Dendritic cell treated with granulocyte-macrophage colony-stimulating factor and Interleukin-4, amounts not matched to agents 40 ng/mL and 50 ng/mL, for 4 days (primary cell): ENCODE measurements around the gene SLTM.
"Not testable (repeated sequence)": the region's sequence is repeated elsewhere in the genome, so short reads cannot be mapped to it uniquely, and the experiment has no call there.

ENCODE experiments used
- H3K27ac Mint-ChIP-seq: one replicate; pipeline ENCODE4 v1.8.0; 2022; ENCODE audit warnings: mild to moderate bottlenecking, mixed read lengths
- H3K27me3 Mint-ChIP-seq: one replicate; pipeline ENCODE4 v1.8.0; 2022; ENCODE audit warnings: mild to moderate bottlenecking, mixed read lengths
- H3K36me3 Mint-ChIP-seq: one replicate; pipeline ENCODE4 v1.8.0; 2022; ENCODE audit warnings: low read depth, mixed read lengths
- H3K4me1 Mint-ChIP-seq: one replicate; pipeline ENCODE4 v1.8.0; 2022; ENCODE audit warnings: low read depth, mixed read lengths
- H3K4me3 Mint-ChIP-seq: one replicate; pipeline ENCODE4 v1.8.0; 2022; ENCODE audit warnings: mild to moderate bottlenecking, moderate library complexity, mixed read lengths
- H3K9me3 Mint-ChIP-seq: one replicate; pipeline ENCODE4 v1.8.0; 2022; ENCODE audit warnings: mixed read lengths
- intact Hi-C: fragments of 100-400 bp; cut with micrococcal nuclease; formaldehyde crosslinking; loops from one replicate; pipeline ENCODE4 v1.15.0; 2022

The SLTM gene

DNA sequence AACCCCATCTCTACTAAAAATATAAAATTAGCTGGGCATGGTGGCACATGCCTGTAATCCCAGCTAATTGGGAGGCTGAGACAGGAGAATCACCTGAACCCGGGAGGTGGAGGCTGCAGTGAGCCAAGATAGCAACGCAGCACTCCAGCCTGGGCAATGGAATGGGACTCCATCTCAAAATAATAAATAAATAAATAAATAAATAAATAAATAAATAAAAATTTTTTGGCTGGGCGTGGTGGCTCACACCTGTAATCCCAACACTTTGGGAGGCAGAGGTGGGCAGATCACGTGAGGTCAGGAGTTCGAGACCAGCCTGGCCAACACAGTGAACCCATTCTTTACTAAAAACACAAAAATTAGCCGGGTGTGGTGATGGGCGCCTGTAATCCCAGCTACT, 13.0 kb downstream of the SLTM start:
- Mint-ChIP-seq H3K4me1 (peaks cover 10% of the 10 kb centered on the region), H3K36me3 (peaks cover 42% of the 10 kb centered on the region)
- H3K27me3 Mint-ChIP-seq, H3K4me3 Mint-ChIP-seq, intact Hi-C loops, H3K9me3 Mint-ChIP-seq, H3K27ac Mint-ChIP-seq: not testable (repeated sequence)

- H3K9me3 Mint-ChIP-seq = no peaks in the 10 kb centered on the region
- intact Hi-C loops = no loop called here
- H3K36me3 Mint-ChIP-seq = peaks cover 54% of the 10 kb centered on the region
- H3K27ac Mint-ChIP-seq = no peak overlapping the region
- no peaks in the 10 kb centered on the region for H3K27me3 Mint-ChIP-seq
- peaks cover 16% of the 10 kb centered on the region for H3K4me1 Mint-ChIP-seq
- H3K4me3 Mint-ChIP-seq = no peak overlapping the region
These were observed 14.2 kb downstream of the SLTM start for GRCh38 chr15:58919232-58919631.

DNA sequence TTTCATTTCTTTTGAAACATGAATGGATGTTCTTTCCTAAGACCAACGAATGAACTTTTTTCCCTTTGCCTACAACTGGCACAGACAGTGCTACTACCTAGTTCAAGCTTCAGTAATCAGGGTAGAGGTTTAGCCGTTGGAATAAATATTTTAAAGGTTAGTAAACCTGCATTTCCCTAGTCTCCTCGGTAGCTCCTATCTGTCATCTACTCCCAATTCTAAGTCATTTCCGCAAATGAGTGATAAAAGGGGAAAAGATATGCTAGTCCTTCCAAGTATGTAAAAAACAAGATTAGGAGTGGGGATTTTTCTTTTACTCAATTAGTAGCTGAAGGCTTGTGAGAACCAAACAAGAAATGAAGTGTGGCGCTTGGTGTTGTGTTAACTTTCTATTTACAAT, 15.2 kb downstream of the SLTM start:
- intact Hi-C loops = no loop called here
- H3K27me3 Mint-ChIP-seq = no peaks in the 10 kb centered on the region
- peaks cover 55% of the 10 kb centered on the region for H3K36me3 Mint-ChIP-seq
- no peaks in the 10 kb centered on the region for H3K9me3 Mint-ChIP-seq
- H3K4me1 Mint-ChIP-seq = peaks cover 10% of the 10 kb centered on the region
- no peak overlapping the region for H3K27ac Mint-ChIP-seq
- H3K4me3 Mint-ChIP-seq = no peak overlapping the region

- H3K9me3 Mint-ChIP-seq, H3K27me3 Mint-ChIP-seq, H3K27ac Mint-ChIP-seq, intact Hi-C loops, H3K4me3 Mint-ChIP-seq: not testable (repeated sequence)
- peaks cover 10% of the 10 kb centered on the region for H3K4me1 Mint-ChIP-seq
- peaks cover 55% of the 10 kb centered on the region for H3K36me3 Mint-ChIP-seq
These were observed 15.8 kb downstream of the SLTM start for GRCh38 chr15:58917613-58918129.

DNA sequence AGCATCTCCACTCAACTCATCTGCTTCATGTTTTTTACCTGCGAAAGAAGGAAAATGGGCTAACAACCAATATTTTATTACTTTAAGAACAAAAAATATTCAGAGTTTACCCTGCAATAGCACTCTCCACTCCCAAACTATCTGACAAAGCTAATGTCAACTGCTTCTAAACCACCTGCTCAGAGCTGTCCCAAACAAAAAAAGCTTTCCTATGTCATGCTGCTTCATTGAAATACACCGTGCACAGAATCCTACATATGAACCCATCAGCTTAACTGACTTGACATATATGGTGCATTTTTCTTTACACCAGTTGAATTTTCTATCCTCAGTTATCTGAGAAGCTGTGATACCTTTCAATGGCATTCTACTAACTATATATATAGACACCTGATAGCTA, 16.5 kb downstream of the SLTM start:
- intact Hi-C loops = no loop called here
- H3K4me3 Mint-ChIP-seq = no peak overlapping the region
- peaks cover 10% of the 10 kb centered on the region for H3K4me1 Mint-ChIP-seq
- H3K27ac Mint-ChIP-seq = no peak overlapping the region
- H3K9me3 Mint-ChIP-seq = no peaks in the 10 kb centered on the region
- H3K36me3 Mint-ChIP-seq = peaks cover 55% of the 10 kb centered on the region
- no peaks in the 10 kb centered on the region for H3K27me3 Mint-ChIP-seq

GRCh38 chr15:58910456-58910855, 23.0 kb downstream of the SLTM start:
- intact Hi-C loops = no loop called here
- no peak overlapping the region for H3K27ac Mint-ChIP-seq
- H3K36me3 Mint-ChIP-seq = peaks cover 77% of the 10 kb centered on the region
- no peaks in the 10 kb centered on the region for H3K9me3 Mint-ChIP-seq
- no peaks in the 10 kb centered on the region for H3K27me3 Mint-ChIP-seq
- H3K4me3 Mint-ChIP-seq = no peak overlapping the region
- H3K4me1 Mint-ChIP-seq = peaks cover 13% of the 10 kb centered on the region

- Mint-ChIP-seq H3K9me3 (no peaks in the 10 kb centered on the region), H3K4me1 (peaks cover 10% of the 10 kb centered on the region), H3K4me3 (no peak overlapping the region), H3K27ac (no peak overlapping the region), H3K27me3 (no peaks in the 10 kb centered on the region), H3K36me3 (peaks cover 75% of the 10 kb centered on the region)
- intact Hi-C loops = no loop called here
These were observed 23.9 kb downstream of the SLTM start for GRCh38 chr15:58909616-58910015.

DNA sequence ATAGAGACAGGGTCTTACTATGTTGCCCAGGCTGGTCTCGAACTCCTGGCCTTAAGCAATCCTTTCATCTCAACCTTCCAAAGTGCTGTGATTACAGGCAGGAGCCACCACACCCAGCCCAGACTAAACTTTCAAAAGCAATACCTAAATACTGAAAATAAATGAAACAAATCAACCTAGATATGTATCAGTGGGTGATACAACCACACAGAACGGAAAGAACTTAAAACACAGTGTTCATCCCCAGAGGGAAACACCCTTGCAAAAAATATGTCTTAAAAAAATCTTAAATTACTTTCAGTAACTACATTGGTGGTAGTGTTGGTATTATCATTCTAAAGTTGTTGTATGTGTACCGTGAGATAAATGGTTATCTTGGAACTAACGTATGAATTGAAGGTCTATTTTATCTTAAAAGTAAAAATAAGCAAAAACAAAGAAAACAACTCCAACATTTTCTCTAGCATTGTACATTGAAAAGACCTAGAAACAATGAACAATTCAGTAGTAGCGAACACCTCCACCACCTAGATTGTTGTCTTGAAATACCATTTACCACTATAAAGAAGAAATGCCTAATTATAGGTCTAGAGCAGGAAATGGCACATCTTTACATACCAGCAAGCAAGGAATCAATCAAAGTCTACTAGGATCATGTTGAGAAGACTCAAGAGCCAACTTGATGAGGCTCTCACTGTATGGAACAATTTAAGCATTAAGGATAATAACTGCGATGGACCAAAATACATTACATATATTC, 24.7 kb downstream of the SLTM start:
- Mint-ChIP-seq H3K27ac (no peak overlapping the region), H3K4me3 (no peak overlapping the region), H3K36me3 (peaks cover 75% of the 10 kb centered on the region), H3K9me3 (no peaks in the 10 kb centered on the region), H3K4me1 (peaks cover 5% of the 10 kb centered on the region), H3K27me3 (no peaks in the 10 kb centered on the region)
- intact Hi-C loops = no loop called here

- H3K36me3 Mint-ChIP-seq = peaks cover 83% of the 10 kb centered on the region
- H3K4me1 Mint-ChIP-seq = no peaks in the 10 kb centered on the region
- no peaks in the 10 kb centered on the region for H3K9me3 Mint-ChIP-seq
- no peak overlapping the region for H3K4me3 Mint-ChIP-seq
- intact Hi-C loops = no loop called here
- H3K27me3 Mint-ChIP-seq = no peaks in the 10 kb centered on the region
- no peak overlapping the region for H3K27ac Mint-ChIP-seq
These were observed 32.8 kb downstream of the SLTM start for GRCh38 chr15:58900631-58901030.

DNA sequence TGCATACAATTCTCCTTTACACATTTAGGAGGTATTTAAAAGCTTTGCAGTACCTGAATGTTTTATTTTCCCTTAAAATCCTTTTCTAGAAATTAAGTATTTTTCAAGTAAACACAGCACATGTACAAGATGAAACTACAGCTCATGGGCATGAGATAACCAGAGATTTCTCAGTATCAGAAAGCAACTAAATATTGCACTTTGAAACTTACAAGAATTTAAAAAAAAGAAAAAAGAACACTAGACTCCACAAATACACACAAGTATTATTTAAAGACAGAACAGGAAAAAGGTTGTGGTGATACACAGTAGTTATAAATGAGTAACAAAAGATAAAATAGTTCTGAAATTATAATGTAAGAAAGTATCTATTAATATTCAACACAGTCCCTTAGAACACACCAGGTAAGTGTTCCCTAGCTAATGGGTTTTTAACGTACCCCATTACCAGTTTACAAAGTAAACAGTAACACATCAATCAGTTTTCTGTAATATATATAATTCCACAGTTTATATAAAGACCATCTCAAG, 35.3 kb downstream of the SLTM start:
- Mint-ChIP-seq H3K27me3 (no peaks in the 10 kb centered on the region), H3K36me3 (peaks cover 89% of the 10 kb centered on the region), H3K9me3 (no peaks in the 10 kb centered on the region), H3K4me1 (no peaks in the 10 kb centered on the region), H3K4me3 (no peak overlapping the region), H3K27ac (no peak overlapping the region)
- intact Hi-C loops = loop anchor here (10.0 kb wide), 1 partner anchor 177 kb away; no protein-coding TSS in a partner anchor

DNA sequence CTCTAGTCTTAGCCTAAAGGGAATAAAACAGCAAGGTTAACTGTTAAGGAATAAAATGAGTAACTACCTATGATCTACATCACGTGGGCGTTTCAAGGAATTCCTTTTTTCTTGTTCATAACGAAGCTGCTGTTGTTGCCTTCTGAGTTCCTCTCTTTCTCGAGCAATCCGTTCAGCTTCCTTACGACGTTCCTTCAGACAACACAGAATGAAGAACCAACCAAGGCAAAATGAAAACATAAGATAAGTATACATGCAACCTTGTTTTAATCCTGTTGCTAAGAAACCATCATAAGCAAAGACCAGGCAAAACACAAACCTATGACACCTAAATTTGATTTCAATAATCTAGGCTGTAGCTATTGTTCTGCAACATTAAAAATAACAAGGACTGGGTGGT, 44.1 kb downstream of the SLTM start:
- Mint-ChIP-seq H3K36me3 (peaks cover 96% of the 10 kb centered on the region), H3K9me3 (no peaks in the 10 kb centered on the region), H3K4me3 (no peak overlapping the region), H3K27me3 (no peaks in the 10 kb centered on the region), H3K4me1 (peaks cover 10% of the 10 kb centered on the region), H3K27ac (no peak overlapping the region)
- intact Hi-C loops = loop anchor here (5.0 kb wide), 1 partner anchor 662 kb away; no protein-coding TSS in a partner anchor

DNA sequence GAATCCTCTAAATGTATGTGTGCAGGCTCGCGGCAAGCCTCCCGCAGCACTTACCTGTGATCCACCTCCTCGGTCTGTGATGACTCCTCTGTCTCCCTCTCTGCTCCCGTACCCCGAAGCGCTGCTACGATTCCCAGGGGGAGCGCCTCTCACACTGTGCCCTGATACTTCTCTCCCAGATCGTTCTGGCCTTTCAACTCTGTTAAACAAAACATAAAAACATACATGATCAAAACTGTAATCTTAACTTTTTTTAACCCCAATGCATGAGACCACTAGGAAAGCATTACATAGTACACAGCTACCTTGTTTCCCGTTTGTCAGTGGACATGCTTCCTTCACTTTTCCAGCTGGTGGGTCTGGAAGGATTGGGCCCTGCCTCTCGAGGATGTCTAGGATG, 46.6 kb downstream of the SLTM start:
- Mint-ChIP-seq H3K27me3 (no peaks in the 10 kb centered on the region), H3K4me3 (no peak overlapping the region), H3K27ac (no peak overlapping the region), H3K4me1 (peaks cover 10% of the 10 kb centered on the region), H3K36me3 (peaks cover 96% of the 10 kb centered on the region), H3K9me3 (no peaks in the 10 kb centered on the region)
- intact Hi-C loops = loop anchor here (5.0 kb wide), 1 partner anchor 660 kb away; no protein-coding TSS in a partner anchor

- H3K4me1 Mint-ChIP-seq, H3K27ac Mint-ChIP-seq, intact Hi-C loops, H3K4me3 Mint-ChIP-seq, H3K27me3 Mint-ChIP-seq, H3K9me3 Mint-ChIP-seq: not testable (repeated sequence)
- H3K36me3 Mint-ChIP-seq = peaks cover 100% of the 10 kb centered on the region
These were observed 49.6 kb downstream of the SLTM start for GRCh38 chr15:58883926-58884325.

- no peaks in the 10 kb centered on the region for H3K27me3 Mint-ChIP-seq
- H3K4me1 Mint-ChIP-seq = peaks cover 5% of the 10 kb centered on the region
- intact Hi-C loops = no loop called here
- peaks cover 100% of the 10 kb centered on the region for H3K36me3 Mint-ChIP-seq
- H3K9me3 Mint-ChIP-seq = no peaks in the 10 kb centered on the region
- no peak overlapping the region for H3K4me3 Mint-ChIP-seq
- H3K27ac Mint-ChIP-seq = no peak overlapping the region
These were observed 51.2 kb downstream of the SLTM start for GRCh38 chr15:58882243-58882642.
